Embryonic facial prominence (tissue), 1 donor: ENCODE data around the gene HEXIM1.
"Not testable (repeated sequence)": the region's sequence is repeated elsewhere in the genome, so short reads cannot be mapped to it uniquely, and the experiment has no call there.

Experiments used
- DNase-seq: peaks from one replicate; pipeline ENCODE4 v3.0.0-alpha.2; 2016; ENCODE audit errors: extremely low spot score

Gene HEXIM1

DNA sequence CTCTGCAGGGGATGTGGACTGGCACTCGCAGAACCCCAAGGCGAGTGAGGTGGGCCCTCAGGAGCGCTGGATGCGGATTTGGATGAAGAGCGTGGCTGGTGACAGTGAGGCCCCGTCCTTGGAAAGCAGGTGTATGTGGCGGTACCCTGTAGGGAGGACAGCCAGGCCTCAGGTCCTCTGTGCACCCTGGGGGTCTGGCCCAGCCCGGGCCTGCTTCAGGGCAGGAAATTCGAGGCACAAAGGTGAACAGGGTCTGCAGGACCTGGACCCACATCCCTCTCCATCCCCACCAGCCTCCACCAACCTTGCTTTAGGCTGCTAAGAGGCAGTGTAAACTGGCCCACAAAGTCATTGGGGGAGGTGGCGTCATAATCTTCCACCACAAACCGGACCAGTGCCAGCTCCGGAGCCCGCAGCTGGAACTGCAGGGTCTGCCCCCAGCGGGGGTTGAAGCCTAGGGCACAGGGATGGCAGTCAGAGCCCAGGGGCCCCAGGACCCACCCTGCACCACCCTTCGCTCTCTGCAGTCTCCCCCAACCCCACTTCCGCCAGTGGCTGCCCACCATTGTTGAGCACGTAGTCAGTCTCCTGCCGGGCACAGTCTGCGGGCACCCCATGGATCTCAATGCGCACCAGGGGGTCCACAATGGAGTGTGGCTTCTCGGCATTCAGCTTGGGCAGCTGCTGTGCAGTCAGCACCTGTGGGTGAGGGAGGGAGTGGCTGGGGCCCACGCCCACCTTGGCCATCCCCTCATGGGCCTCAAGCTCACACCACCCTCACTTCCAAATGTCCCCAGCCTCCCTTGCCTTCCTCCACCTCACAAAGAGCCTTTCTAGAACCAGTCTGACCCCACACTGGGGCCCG lies 35.5 kb upstream of the HEXIM1 start:
- no peak for DNase-seq

DNA sequence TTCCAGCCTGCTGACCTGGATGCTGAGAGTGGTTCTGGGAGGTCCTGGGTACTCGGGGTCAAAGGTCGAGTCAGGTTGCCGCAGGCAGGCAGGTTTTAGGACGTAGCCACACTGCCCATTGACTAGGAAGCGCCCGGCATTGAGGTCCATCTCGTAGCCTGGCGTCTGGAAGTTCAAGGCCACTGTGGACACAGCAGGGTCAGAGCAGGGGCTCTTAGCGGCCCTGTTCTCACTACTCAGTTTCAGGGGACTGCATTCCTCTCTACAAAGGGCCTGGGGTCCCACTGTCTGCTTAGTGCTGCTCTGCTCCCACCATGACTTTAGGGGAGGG lies 34.9 kb upstream of the HEXIM1 start:
- no peak for DNase-seq

- no peak for DNase-seq
Observed at GRCh38 chr17:45114117-45114932, 34.0 kb upstream of the HEXIM1 start.

- DNase-seq, result no peak
Observed at GRCh38 chr17:45115015-45115625, 33.2 kb upstream of the HEXIM1 start.

DNA sequence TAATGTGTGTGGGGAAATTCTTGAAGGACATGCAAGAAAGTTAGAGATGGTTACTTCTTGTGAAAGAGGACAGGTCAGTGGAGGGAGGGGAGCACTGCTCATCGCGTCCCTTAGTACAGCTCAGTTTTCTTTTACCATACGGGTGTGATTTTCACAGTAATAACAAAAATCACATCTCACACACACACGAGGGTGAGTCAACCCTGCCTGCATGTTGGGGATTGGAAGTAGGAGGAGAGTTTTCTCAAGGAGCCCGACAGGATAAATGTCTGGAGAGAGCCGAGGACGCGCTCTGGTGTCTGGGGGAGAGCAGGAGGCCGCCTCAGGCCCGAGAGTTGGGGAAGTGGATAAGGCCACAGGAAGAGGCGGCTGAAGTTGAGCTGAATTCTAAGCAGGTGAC lies 32.4 kb upstream of the HEXIM1 start:
- DNase-seq, result no peak

DNA sequence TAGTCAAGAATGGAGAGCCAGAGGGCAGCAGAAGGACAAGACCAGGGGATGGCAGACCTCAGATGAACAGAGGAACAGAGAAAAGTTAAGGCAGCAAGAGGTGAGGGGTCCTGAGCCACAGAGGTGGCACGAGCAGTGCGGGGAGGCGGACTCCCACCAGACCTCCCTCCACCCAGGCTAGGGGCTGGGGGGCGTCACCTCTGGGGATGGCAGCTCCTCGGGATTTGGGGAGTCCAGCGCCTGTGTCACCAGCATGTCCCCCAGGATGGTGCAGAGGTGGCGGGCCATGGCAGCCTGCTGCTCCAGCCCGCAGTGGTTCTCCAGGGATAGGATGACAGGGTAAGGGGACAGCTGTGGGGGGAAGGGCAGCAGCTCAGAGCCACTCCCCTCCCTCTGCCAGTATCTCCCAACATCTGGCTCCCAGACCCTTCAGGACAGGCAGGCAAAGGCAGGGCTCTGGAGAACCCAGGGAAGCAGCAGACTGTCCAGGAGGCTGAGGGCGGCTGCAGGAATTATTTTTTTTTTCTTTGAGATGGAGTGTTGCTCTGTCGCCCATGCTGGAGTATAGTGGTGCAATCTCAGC lies 31.8 kb upstream of the HEXIM1 start:
- no peak for DNase-seq

DNA sequence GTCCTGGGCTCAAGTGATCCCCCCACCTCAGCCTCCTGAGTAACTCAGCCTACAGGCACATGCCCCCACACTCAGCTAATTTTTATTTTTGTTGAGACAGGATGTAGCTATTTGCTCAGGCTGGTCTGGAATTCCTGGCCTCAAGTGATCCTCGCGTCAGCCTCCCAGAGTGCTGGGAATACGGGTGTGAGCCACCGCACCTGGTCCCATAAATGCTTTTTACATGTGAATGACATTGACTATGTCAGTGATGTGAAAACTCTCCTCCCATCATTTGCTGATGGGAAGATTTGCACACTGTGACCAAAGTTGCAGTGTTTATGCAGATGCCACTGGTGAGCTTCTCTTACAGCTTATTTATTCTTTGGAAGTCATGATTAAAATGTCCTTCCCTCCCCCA lies 30.9 kb upstream of the HEXIM1 start:
- no peak for DNase-seq

DNA sequence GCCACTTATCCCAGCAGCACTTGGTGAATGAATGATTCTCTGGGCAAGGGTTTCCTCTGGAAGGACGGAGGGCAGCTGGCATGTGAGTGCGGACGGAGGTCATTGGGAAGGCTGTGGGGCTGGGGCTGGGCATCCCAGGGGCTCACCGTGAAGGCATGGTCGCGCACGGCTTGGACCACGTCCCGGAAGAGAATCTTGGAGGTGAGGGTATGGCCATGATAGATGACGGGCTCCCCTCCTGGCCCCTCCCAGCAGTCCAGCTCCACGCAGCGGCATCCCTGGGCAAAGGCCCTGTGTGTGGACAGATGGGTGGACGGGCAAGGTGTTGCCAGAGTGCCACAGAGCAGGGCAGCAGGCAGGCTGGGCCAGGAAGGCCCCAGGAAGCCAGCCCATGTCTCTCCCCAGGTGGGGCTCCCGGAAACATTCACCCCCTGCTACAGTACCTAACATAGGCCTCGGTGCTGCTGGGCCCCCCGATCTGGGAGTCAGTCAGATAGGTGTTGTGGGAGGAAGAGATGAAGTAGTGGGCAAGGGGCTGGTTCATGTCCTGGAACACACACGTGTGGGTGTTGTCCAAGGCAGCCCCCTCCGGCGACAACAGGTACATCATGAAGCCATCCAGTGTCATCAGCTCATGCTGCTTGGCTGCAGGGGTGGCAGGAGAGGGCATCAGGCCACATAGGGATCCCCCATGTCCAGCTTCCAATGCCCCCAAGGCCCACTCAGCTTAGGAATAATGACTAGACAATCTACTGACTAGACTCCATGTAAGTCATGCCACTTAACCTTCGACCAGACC lies 30.2 kb upstream of the HEXIM1 start:
- DNase-seq, result no peak

GRCh38 chr17:45118691-45119090 lies 29.6 kb upstream of the HEXIM1 start:
- DNase-seq, result no peak

DNA sequence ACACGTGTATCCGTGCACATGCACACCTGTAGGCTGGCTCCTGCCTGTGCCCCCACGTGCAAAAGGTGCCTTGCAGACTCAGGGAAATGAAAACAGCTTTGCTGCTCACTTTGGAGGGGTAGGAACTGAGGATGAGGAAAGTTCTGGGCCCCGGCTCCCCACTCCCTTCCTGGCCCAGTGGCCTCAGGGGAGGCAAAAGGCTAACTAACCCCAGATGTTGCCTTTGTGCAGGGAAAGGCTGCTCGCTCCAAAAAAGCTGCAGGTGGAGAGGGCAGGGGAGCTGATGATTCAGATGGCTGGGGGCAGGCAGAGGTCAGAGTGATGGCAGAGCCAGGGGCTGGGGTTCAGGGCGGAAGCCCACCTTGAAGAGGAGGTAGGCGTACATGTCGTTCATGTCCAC lies 28.3 kb upstream of the HEXIM1 start:
- no peak for DNase-seq

- DNase-seq, result no peak
Observed at GRCh38 chr17:45120558-45120957, 27.7 kb upstream of the HEXIM1 start.

- no peak for DNase-seq
Observed at GRCh38 chr17:45121055-45121454, 27.2 kb upstream of the HEXIM1 start.

DNA sequence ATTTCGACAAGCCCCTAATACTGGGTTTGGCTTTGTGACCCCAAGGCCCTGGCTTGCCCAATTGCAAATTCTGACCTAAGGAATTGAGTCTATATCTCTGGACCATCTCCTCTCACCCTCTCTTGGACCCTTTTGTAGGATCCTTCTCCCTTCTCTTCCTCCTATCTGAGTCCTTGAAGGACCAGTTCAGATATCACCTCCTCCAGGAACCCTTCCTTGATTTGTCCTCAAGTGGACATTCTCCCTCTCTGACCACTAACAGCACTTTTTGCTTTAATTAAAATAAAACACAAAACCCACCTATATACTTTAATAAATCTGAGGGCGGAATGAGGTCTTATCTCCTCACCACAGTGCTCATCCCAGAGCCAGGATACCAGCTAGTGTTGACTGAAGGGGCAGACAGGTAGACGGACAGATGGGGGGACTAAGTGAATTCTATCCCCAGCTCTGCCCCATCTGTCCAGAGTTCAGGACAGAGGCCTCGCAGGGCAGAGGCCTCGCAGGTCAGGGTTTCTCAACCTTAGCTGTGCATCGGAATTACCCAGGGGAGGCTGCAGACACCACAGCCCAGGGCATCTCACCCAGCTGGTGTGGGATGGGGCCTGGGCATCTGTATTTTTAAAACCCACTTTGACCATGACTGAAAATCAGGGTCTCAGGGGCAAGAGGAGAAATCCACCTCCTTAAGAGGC lies 25.1 kb upstream of the HEXIM1 start:
- DNase-seq, result no peak

DNA sequence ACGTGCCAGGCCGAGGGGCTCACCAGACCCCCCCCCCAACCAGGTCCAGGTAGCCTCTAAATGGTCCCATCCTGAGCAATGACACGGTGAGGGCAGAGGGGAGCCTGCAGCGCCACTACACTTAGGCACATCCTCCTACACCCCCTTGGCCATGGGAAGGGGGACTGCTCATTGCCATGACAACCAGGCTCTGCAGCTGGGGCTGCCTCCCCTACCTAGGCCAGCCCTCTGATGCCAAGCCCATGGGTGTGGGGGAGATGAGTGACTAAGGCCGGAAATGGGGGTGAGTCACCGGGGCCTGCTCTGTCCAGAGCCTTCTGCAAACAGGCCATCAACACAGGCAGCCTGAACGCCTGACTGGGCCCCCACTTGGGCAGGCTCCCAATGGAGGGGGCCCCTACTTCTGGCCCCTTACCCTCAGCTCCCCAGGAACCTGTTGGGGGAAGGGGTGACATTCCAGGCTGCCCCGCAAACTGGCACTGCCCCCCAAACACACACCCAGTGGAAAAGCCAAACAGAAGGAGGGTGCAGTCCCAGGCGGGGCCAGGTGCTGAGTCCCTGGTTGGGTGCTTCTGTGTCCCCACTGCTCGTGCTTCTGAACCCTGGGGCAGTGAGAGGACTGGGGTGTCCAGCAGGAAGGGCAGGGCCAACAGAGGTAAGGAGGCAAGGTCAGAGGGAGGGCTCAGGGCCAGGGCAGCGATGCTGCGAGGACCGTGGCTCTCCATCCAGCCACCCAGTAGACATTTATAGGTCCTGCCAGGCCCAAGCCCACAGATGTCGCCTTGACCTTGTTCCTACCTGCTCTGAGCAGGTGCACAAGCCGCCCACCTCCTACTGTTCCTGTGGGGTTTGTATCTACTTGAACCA lies 24.1 kb upstream of the HEXIM1 start:
- DNase-seq, result no peak

- DNase-seq, result not testable (repeated sequence)
Observed at GRCh38 chr17:45124797-45125122, 23.5 kb upstream of the HEXIM1 start.

GRCh38 chr17:45125509-45125908 lies 22.8 kb upstream of the HEXIM1 start:
- DNase-seq, result no peak

- DNase-seq, result no peak
Observed at GRCh38 chr17:45127207-45127547, 21.1 kb upstream of the HEXIM1 start.

DNA sequence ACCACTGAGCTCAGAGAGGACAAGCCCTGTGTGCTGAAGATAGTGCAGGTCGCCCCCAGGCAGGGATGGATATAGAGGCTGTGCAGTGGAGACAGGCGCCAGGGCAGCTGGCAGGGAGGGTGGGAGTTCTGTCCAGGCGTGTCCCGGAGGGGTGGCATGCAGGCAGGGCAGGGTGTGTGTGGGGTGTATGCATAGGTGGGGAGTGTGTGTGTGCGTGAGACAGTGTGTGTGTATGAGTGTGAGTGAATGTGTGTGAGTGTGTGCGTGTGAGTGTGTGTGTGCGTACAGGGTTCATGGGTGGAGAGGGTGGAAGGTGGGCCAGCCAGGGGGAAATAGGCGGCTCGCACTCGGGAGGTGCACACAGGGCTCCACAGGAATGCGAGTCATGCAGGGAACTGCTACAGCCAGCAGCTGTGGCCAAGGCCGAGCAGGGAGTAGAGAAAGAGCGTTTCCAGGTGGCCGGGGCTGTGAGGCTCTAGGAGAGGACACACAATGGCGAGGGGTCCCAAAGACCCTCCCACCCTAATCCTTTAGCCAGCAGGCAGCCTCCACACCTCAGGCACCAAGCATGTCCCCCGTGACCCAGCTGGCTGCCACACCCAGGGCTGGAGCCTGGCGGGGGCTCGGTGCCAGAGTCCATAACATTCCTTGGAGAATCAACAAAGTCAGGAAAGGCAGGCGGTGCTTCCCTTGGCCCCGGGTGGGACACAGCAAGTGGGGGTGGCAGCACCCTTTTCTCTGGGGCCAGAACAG lies 20.6 kb upstream of the HEXIM1 start:
- no peak for DNase-seq

DNA sequence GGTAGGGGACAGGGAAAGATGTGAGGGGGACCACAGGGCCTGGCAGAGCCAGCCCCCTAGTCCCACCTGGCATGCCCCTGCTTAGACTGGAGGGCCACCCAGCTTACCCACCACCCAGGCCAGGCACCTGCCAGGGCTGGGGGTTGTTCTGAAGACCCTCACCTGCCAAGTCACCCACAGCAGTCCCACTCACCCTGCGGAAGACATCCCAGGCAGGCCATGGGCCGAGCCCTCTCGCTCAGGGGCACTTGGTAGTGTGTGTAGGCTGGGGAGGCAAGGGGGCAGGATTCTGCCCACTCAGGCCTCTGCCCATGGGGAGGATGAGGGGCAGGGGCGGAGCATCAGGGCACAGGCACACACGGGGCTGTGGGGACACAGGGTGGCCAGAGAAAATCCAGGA lies 19.9 kb upstream of the HEXIM1 start:
- no peak for DNase-seq

DNA sequence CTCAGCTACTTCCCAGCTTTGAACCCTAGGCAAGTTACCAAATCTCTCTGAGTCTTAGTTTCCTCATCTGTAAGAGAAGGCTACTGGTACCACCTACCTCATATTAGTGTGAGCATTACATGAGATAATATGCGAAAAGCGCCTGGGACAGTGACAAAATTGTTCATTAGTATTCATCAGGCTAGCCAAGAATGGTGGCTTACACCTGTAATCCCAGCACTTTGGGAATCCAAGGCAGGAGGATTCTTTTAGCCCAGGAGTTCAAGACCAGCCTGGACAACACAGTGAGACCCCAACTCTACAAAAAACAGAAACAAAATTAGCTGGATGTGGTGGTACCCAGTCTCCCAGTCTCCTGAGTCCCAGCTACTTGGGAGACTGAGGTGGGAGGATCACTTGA lies 19.3 kb upstream of the HEXIM1 start:
- no peak for DNase-seq
